HL-60 (cell line): ENCODE data around the gene UGT2A2.

Experiments
- DNase-seq, 2 experiments: peaks; one replicate each; pipeline ENCODE4 v3.0.0-alpha.2; 2010 to 2020; ENCODE audit warnings: low read depth in 1 of 2, low spot score in 1 of 2
- H3K27ac ChIP-seq: fragments of 250-450 bp; sonication (Bioruptor Pico); replicated peaks from 2 replicates; pipeline ENCODE4 v1.5.1; 2020; ENCODE audit warnings: mild to moderate bottlenecking, moderate library complexity
- H3K27me3 ChIP-seq: fragments of 250-450 bp; sonication (Bioruptor Pico); 2 replicates; pipeline ENCODE4 v1.5.1; 2021; ENCODE audit warnings: mild to moderate bottlenecking, moderate library complexity; ENCODE audit not compliant: insufficient read depth, poor library complexity, severe bottlenecking
- H3K4me3 ChIP-seq: replicated peaks from 2 replicates; pipeline ENCODE4 v1.5.1; 2011; ENCODE audit warnings: mild to moderate bottlenecking, control low read depth, low read length; ENCODE audit not compliant: insufficient read depth
- GABPA ChIP-seq: IDR thresholded peaks from 2 replicates; pipeline ENCODE4 v1.6.1; 2012; ENCODE audit warnings: low read depth
- POLR2AphosphoS5 ChIP-seq: IDR thresholded peaks from 2 replicates; pipeline ENCODE4 v1.6.1; 2012; ENCODE audit warnings: low read depth
- SPI1 ChIP-seq: IDR thresholded peaks from 2 replicates; pipeline ENCODE4 v1.6.1; 2012; ENCODE audit warnings: low read depth, mild to moderate bottlenecking, borderline replicate concordance
- TF ChIP-seq, protein P1 (sequence below): IDR thresholded peaks from 2 replicates; pipeline ENCODE4 v1.6.1; 2012; ENCODE audit warnings: low read depth; ENCODE audit not compliant: insufficient replicate concordance
- TF ChIP-seq, protein P2 (sequence below): IDR thresholded peaks from one replicate; pipeline ENCODE4 v1.5.1; 2011; ENCODE audit warnings: low read length, control low read depth, inconsistent platforms; ENCODE audit not compliant: insufficient read depth

Gene UGT2A2

DNA sequence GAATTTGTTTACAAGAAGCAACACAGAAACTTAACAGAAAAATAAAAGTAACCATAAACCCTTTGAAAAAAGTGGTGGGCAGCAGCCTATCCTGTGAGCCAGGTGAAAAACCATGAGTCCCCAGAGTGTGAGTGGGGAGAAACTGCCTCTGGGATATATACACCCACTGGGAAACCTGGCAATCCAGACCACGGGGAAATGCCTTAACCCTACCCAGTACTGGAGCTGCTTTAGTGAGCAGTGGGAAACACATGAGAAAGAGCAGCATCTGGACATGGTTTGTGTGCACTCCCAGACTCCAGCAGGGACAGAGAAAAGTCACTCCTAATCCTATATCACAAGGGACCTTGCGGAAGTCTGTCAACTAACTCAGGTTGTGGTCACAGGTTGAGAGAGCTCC lies 39.4 kb downstream of the UGT2A2 start:
- no peak for DNase-seq

DNA sequence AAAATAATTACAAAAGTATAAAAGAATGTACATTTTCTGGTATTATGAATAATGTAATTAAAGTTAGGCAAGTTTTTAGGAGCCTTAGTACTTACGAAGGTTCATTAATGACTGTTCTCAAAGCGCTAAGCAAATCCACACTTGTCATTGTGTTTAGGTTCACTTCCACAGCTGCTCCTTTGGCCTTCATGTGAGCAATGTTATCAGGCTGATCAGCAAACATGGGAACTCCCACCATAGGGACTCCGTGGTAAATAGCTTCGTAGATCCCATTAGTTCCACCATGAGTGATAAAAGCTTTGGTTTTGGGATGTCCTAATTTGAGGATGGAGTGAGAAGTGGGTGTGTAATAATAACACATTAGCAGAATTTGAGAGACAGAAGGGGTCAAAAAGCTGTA lies 45.1 kb downstream of the UGT2A2 start:
- no peak for DNase-seq
- Histone ChIP-seq H3K4me3 (no peak overlapping the region), H3K27me3 (no peaks in the 10 kb centered on the region), H3K27ac (no peak overlapping the region)
- TF ChIP-seq SPI1 (no peak), GABPA (no peak), POLR2AphosphoS5 (no peak)
- TF ChIP-seq, protein P1, sequence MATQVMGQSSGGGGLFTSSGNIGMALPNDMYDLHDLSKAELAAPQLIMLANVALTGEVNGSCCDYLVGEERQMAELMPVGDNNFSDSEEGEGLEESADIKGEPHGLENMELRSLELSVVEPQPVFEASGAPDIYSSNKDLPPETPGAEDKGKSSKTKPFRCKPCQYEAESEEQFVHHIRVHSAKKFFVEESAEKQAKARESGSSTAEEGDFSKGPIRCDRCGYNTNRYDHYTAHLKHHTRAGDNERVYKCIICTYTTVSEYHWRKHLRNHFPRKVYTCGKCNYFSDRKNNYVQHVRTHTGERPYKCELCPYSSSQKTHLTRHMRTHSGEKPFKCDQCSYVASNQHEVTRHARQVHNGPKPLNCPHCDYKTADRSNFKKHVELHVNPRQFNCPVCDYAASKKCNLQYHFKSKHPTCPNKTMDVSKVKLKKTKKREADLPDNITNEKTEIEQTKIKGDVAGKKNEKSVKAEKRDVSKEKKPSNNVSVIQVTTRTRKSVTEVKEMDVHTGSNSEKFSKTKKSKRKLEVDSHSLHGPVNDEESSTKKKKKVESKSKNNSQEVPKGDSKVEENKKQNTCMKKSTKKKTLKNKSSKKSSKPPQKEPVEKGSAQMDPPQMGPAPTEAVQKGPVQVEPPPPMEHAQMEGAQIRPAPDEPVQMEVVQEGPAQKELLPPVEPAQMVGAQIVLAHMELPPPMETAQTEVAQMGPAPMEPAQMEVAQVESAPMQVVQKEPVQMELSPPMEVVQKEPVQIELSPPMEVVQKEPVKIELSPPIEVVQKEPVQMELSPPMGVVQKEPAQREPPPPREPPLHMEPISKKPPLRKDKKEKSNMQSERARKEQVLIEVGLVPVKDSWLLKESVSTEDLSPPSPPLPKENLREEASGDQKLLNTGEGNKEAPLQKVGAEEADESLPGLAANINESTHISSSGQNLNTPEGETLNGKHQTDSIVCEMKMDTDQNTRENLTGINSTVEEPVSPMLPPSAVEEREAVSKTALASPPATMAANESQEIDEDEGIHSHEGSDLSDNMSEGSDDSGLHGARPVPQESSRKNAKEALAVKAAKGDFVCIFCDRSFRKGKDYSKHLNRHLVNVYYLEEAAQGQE = no peak
- TF ChIP-seq, protein P2, sequence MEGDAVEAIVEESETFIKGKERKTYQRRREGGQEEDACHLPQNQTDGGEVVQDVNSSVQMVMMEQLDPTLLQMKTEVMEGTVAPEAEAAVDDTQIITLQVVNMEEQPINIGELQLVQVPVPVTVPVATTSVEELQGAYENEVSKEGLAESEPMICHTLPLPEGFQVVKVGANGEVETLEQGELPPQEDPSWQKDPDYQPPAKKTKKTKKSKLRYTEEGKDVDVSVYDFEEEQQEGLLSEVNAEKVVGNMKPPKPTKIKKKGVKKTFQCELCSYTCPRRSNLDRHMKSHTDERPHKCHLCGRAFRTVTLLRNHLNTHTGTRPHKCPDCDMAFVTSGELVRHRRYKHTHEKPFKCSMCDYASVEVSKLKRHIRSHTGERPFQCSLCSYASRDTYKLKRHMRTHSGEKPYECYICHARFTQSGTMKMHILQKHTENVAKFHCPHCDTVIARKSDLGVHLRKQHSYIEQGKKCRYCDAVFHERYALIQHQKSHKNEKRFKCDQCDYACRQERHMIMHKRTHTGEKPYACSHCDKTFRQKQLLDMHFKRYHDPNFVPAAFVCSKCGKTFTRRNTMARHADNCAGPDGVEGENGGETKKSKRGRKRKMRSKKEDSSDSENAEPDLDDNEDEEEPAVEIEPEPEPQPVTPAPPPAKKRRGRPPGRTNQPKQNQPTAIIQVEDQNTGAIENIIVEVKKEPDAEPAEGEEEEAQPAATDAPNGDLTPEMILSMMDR = no peak

More for the DNA sequence above, 39.4 kb downstream of the UGT2A2 start:
- TF ChIP-seq GABPA = no peak
- TF ChIP-seq, protein P1 = no peak
- Histone ChIP-seq H3K27me3 (no peaks in the 10 kb centered on the region), H3K27ac (no peak overlapping the region), H3K4me3 (no peak overlapping the region)

DNA sequence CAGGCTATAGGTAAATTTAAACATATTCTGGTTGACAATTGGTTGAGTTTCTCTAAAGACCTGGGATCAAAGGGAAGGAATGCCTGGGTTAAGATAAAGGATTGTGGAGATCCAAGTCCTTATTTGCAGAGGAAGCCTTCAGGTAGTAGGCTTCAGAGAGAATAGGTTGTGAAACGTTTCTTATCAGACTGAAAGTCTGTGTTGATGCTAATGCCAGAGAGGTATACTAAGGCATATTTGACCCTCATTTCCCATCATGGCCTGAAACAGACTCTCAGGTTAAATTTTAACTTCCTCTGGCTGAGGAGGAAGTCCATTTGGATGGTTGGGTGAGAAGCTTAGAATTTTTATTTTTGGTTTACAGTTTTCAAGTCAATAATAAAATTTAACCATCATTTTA lies 48.1 kb downstream of the UGT2A2 start:
- Histone ChIP-seq H3K27ac (no peak overlapping the region), H3K4me3 (no peak overlapping the region), H3K27me3 (no peaks in the 10 kb centered on the region)
- DNase-seq = no peak
- no peak for TF ChIP-seq SPI1
- TF ChIP-seq, protein P1 = no peak
- TF ChIP-seq, protein P2 = no peak
- TF ChIP-seq POLR2AphosphoS5 = no peak
- TF ChIP-seq GABPA = no peak

DNA sequence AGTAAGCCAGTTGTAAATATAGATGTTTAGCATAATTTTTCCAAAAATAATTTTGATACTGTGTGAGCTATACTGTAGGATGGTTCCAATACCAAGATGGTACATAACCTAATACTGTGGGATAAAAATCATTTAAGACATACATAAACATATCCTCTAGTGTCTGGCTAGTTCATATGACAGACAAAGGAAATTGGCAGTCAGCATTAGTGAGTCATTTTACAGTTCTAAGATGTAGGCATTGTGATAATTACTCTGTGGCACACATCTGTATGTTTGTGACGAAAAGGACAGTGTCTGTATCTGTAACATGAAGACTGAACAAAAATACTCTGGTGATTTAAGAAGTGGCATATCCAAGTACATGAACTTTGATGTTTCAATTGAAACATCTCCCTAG lies 49.6 kb downstream of the UGT2A2 start:
- no peak overlapping the region for H3K4me3 ChIP-seq
- H3K27me3 ChIP-seq = no peaks in the 10 kb centered on the region
- TF ChIP-seq POLR2AphosphoS5 = no peak
- TF ChIP-seq GABPA = no peak
- no peak for TF ChIP-seq SPI1
- TF ChIP-seq, protein P1 = no peak
- TF ChIP-seq, protein P2 = no peak
- DNase-seq = no peak
- no peak overlapping the region for H3K27ac ChIP-seq
